A549 treated with ZK216348 at 1 μM for 4 hours (cell line): ENCODE results near the gene TMEM232. TPM values are rescaled to one million over a fixed set of nuclear protein-coding genes. Genes with fewer than 3 reads are reported as not detected.

Experiments
- total RNA-seq: library from RNA; stranded (reverse); fragments of 200-300 nt; extraction: Qiagen RNA extraction; gene quantifications from 5 replicates; pipeline ENCODE4 v1.2.3, GENCODE V29; 2022; ENCODE audit warnings: low read depth

Gene TMEM232
- total RNA-seq, result 0.68 TPM in 1 of 5 replicates, not detected in the others

GRCh38 chr5:110726249-110727024 lies at the start of gene TMEM232:
TSS of gene TMEM232 (minus strand) at chr5:110726671. CDS start at chr5:110667352, 59,319 bp downstream.

DNA sequence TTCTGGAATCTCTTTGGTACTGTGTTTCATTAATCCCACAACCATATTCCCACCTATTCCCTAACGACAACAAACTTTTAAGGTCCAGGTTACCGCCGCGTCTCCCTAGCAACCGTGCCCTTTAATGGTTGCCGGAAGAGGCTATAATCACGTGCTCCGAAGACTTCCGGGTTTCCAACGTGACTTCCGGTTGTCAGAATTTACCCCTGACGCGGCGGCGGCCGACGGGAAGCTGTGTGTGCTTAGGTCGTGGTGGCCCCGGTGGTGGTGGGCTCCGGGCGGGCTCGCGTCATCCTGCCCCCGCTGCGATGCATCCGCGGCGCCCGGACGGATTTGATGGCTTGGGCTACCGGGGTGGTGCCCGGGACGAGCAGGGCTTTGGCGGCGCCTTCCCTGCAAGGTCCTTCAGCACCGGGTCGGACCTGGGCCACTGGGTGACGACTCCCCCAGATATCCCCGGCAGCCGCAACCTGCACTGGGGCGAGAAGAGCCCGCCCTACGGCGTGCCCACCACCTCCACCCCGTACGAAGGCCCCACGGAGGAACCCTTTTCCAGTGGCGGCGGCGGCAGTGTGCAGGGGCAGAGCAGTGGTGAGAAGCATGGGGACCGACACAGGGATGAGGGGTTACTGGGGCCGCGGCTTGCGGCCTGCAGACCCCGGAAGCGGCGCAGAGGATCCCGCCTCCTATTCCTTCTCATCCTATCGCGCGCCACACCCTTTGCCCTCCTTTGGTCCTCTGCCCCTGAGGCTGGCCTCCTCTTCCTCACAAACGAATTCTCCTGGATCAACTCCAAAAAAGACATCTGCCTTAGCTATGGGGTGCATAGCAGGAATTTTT lies 12.6 kb upstream of the TMEM232 start, which contains the start of gene SLC25A46:
Gene SLC25A46, plus strand, starts transcription at position 196 of the 840 bp plus-strand sequence. Its CDS starts 113 bp downstream, at position 309.

Other genes starting within 250 kb of the TMEM232 start
- gene SLC25A46, start 12.3 kb upstream of the TMEM232 start, total RNA-seq, result 18.8 to 33.7 TPM (median 31.0 TPM) in 5 replicates